H1 (cell line): Measurements from ENCODE around the gene SHH. TPM values are rescaled to one million over a fixed set of nuclear protein-coding genes. Genes with fewer than 3 reads are reported as not detected.

Source experiments
- CTCF ChIA-PET: fragments of 300-600 bp; sonication (Branson Sonifier 250); formaldehyde crosslinking; loops from one replicate; lab custom pipeline; 2021; ENCODE audit not compliant: partially characterized antibody; lab: Charles Lee
- POLR2A ChIA-PET: fragments of 300-600 bp; sonication (Branson Sonifier 250); formaldehyde crosslinking; loops from one replicate; lab custom pipeline; 2021; ENCODE audit warnings: inconsistent platforms; ENCODE audit not compliant: partially characterized antibody; lab: Charles Lee
- DNase-seq, 2 experiments: peaks; one replicate each; pipeline versions ENCODE4 v3.0.0 to v3.0.0-alpha.2; 2010 to 2022; ENCODE audit warnings: low spot score in 2 of 2, low read depth in 1 of 2, mixed read lengths in 1 of 2
- FAIRE-seq: peaks from 2 replicates; lab custom pipeline; 2011; peaks lifted over from hg19 to GRCh38; lab: Jason Lieb, UNC
- H2AFZ ChIP-seq: 2 replicates; pipeline ENCODE4 v1.8.1; 2012; ENCODE audit warnings: low read length, inconsistent platforms
- H2AK5ac ChIP-seq: 2 replicates; pipeline ENCODE4 v1.6.1; 2013; ENCODE audit warnings: low read depth, low read length
- H2BK120ac ChIP-seq: replicated peaks from 2 replicates; pipeline ENCODE3; 2013; ENCODE audit warnings: low read depth, low read length, inconsistent platforms
- H2BK12ac ChIP-seq: 2 replicates; pipeline ENCODE4 v1.6.1; 2013; ENCODE audit warnings: low read depth, low read length
- H2BK15ac ChIP-seq: 2 replicates; pipeline ENCODE4 v1.6.1; 2013; ENCODE audit warnings: low read length
- H2BK20ac ChIP-seq: 2 replicates; pipeline ENCODE4 v1.6.1; 2013; ENCODE audit warnings: low read length
- H2BK5ac ChIP-seq: 2 replicates; pipeline ENCODE4 v1.6.1; 2013; ENCODE audit warnings: low read depth, low read length
- H3K14ac ChIP-seq: 2 replicates; pipeline ENCODE4 v1.6.1; 2013; ENCODE audit warnings: inconsistent platforms; ENCODE audit not compliant: insufficient read length
- H3K18ac ChIP-seq: 2 replicates; pipeline ENCODE4 v1.6.1; 2013; ENCODE audit warnings: low read length; ENCODE audit errors: extremely low read depth
- H3K23ac ChIP-seq: 2 replicates; pipeline ENCODE4 v1.6.1; 2013; ENCODE audit warnings: inconsistent platforms; ENCODE audit not compliant: insufficient read length
- H3K23me2 ChIP-seq: 2 replicates; pipeline ENCODE4 v1.6.1; 2013; ENCODE audit warnings: low read depth, low read length
- H3K27ac ChIP-seq: 2 replicates; pipeline ENCODE4 v1.6.1; 2011; ENCODE audit warnings: low read depth, low read length, inconsistent platforms
- H3K27me3 ChIP-seq, 4 experiments: replicated peaks in 1 of 4; 1 replicate in 1 of 4; 2 replicates in 3 of 4; pipeline versions ENCODE4 v1.6.1 to v1.8.1; 2011 to 2013; ENCODE audit warnings: low read length in 3 of 4, mild to moderate bottlenecking in 3 of 4, inconsistent platforms in 2 of 4, mixed read lengths in 2 of 4, moderate library complexity in 1 of 4; ENCODE audit not compliant: control insufficient read depth in 3 of 4, insufficient read depth in 3 of 4; ENCODE audit errors: extremely low read depth in 1 of 4
- H3K36me3 ChIP-seq, 4 experiments: 2 replicates each; pipeline versions ENCODE4 v1.6.1 to v1.8.1; 2011 to 2013; ENCODE audit warnings: mild to moderate bottlenecking in 4 of 4, low read length in 3 of 4, moderate library complexity in 2 of 4, control low read depth in 1 of 4, inconsistent platforms in 1 of 4; ENCODE audit not compliant: insufficient read depth in 4 of 4, control insufficient read depth in 2 of 4
- H3K4ac ChIP-seq: replicated peaks from 2 replicates; pipeline ENCODE3; 2013; ENCODE audit warnings: low read length, low read depth, mixed read lengths, inconsistent platforms; ENCODE audit not compliant: insufficient read length
- H3K4me1 ChIP-seq, 4 experiments: replicated peaks in 1 of 4; 1 replicate in 1 of 4; 2 replicates in 3 of 4; pipeline versions ENCODE4 v1.6.1 to v1.8.1; 2011 to 2013; ENCODE audit warnings: low read length in 3 of 4, inconsistent platforms in 2 of 4, mixed read lengths in 1 of 4; ENCODE audit not compliant: insufficient read depth in 4 of 4, control insufficient read depth in 3 of 4
- H3K4me2 ChIP-seq, 2 experiments: 2 replicates each; pipeline versions ENCODE4 v1.6.1 to v1.8.1; 2011 to 2013; ENCODE audit warnings: low read depth in 2 of 2, low read length in 2 of 2, control low read depth in 1 of 2, inconsistent platforms in 1 of 2, mild to moderate bottlenecking in 1 of 2; ENCODE audit not compliant: insufficient read depth in 1 of 2
- H3K4me3 ChIP-seq, 4 experiments: fragments of 200-600, 300-600 bp in 1 of 4; sonication (generic), shearing (Covaris generic), sonication (Bioruptor Twin) in 1 of 4; 2 replicates each; pipeline versions ENCODE4 v1.5.1 to v1.8.1; 2011 to 2016; ENCODE audit warnings: low read length in 4 of 4, low read depth in 3 of 4, control low read depth in 2 of 4, inconsistent platforms in 2 of 4, mild to moderate bottlenecking in 2 of 4, mixed read lengths in 1 of 4, moderate library complexity in 1 of 4; ENCODE audit not compliant: insufficient read depth in 2 of 4; ENCODE audit errors: extremely low read depth in 1 of 4
- H3K56ac ChIP-seq: replicated peaks from 2 replicates; pipeline ENCODE3; 2013; ENCODE audit warnings: low read depth, mild to moderate bottlenecking, mixed read lengths, low read length, inconsistent platforms; ENCODE audit not compliant: insufficient read length
- H3K79me1 ChIP-seq: 2 replicates; pipeline ENCODE4 v1.6.1; 2013; ENCODE audit warnings: low read depth, low read length, control low read depth
- H3K79me2 ChIP-seq, 2 experiments: 2 replicates each; pipeline versions ENCODE4 v1.6.1 to v1.8.1; 2012 to 2013; ENCODE audit warnings: low read length in 2 of 2, mild to moderate bottlenecking in 2 of 2, inconsistent platforms in 1 of 2; ENCODE audit not compliant: insufficient read depth in 2 of 2, control insufficient read depth in 1 of 2
- H3K9ac ChIP-seq, 4 experiments: replicated peaks in 1 of 4; 1 replicate in 1 of 4; 2 replicates in 3 of 4; pipeline versions ENCODE4 v1.6.1 to v1.8.1; 2011 to 2013; ENCODE audit warnings: low read depth in 3 of 4, low read length in 3 of 4, control low read depth in 2 of 4, mild to moderate bottlenecking in 2 of 4, moderate library complexity in 2 of 4, inconsistent platforms in 1 of 4; ENCODE audit errors: extremely low read depth in 1 of 4
- H3K9me3 ChIP-seq, 2 experiments: 2 replicates each; pipeline versions ENCODE4 v1.6.1 to v1.8.1; 2012 to 2013; ENCODE audit warnings: mild to moderate bottlenecking in 2 of 2, moderate library complexity in 2 of 2, control low read depth in 1 of 2, inconsistent platforms in 1 of 2, low read depth in 1 of 2, low read length in 1 of 2, mixed read lengths in 1 of 2; ENCODE audit not compliant: insufficient read depth in 2 of 2
- H4K20me1 ChIP-seq, 2 experiments: replicated peaks in 1 of 2; 2 replicates each; pipeline versions ENCODE3 to v1.8.1; 2011 to 2013; ENCODE audit warnings: inconsistent platforms in 2 of 2, low read length in 2 of 2, mild to moderate bottlenecking in 1 of 2; ENCODE audit not compliant: insufficient read depth in 2 of 2, control insufficient read depth in 1 of 2
- H4K5ac ChIP-seq: 2 replicates; pipeline ENCODE4 v1.6.1; 2013; ENCODE audit warnings: low read length, low read depth, mixed read lengths, inconsistent platforms; ENCODE audit not compliant: insufficient read length
- H4K8ac ChIP-seq: 2 replicates; pipeline ENCODE4 v1.8.0; 2013; ENCODE audit warnings: mild to moderate bottlenecking, moderate library complexity, low read length, inconsistent platforms; ENCODE audit not compliant: insufficient read depth; ENCODE audit errors: extremely low read depth
- H4K91ac ChIP-seq: replicated peaks from 2 replicates; pipeline ENCODE3; 2013; ENCODE audit warnings: low read length, mixed read lengths, inconsistent platforms; ENCODE audit not compliant: insufficient read length
- CBX5 ChIP-seq: fragments of 300-800, 300-1000 bp; sonication (generic); IDR thresholded peaks from 2 replicates; pipeline ENCODE4 v1.7.1; 2016; ENCODE audit warnings: antibody characterized with exemption, low read length, low read depth
- CBX8 ChIP-seq: fragments of 300-800, 300-1000 bp; sonication (generic); IDR thresholded peaks from 2 replicates; pipeline ENCODE4 v1.7.1; 2016; ENCODE audit warnings: low read depth, low read length, borderline replicate concordance
- EGR1 ChIP-seq: IDR thresholded peaks from 2 replicates; pipeline ENCODE4 v1.6.1; 2011; ENCODE audit warnings: low read depth, low read length, borderline replicate concordance
- HDAC6 ChIP-seq: IDR thresholded peaks from one replicate; pipeline ENCODE4 v1.7.1; 2012; ENCODE audit warnings: low read depth, mild to moderate bottlenecking, inconsistent platforms, low read length, moderate library complexity
- JUND ChIP-seq: IDR thresholded peaks from 2 replicates; pipeline ENCODE4 v1.6.1; 2011; ENCODE audit warnings: mild to moderate bottlenecking, improper control_type of control experiment, low read length
- RAD21 ChIP-seq, 2 experiments: IDR thresholded peaks in 1 of 2; conservative IDR thresholded peaks in 1 of 2; 2 replicates each; pipeline ENCODE4 v1.6.1; 2011; ENCODE audit warnings: low read depth in 2 of 2, low read length in 2 of 2, improper control_type of control experiment in 1 of 2, inconsistent platforms in 1 of 2, mild to moderate bottlenecking in 1 of 2, moderate library complexity in 1 of 2
- RBBP5 ChIP-seq: IDR thresholded peaks from 2 replicates; pipeline ENCODE4 v1.7.1; 2012; ENCODE audit warnings: low read depth, mild to moderate bottlenecking, inconsistent platforms, low read length, moderate library complexity, borderline replicate concordance
- SIN3A ChIP-seq, 2 experiments: IDR thresholded peaks in 1 of 2; conservative IDR thresholded peaks in 1 of 2; 2 replicates each; pipeline ENCODE4 v1.6.1; 2011 to 2012; ENCODE audit warnings: low read length in 2 of 2, improper control_type of control experiment in 1 of 2, low read depth in 1 of 2, mild to moderate bottlenecking in 1 of 2
- SIRT6 ChIP-seq: IDR thresholded peaks from one replicate; pipeline ENCODE4 v1.7.1; 2012; ENCODE audit warnings: low read length, inconsistent platforms
- SP1 ChIP-seq: IDR thresholded peaks from 2 replicates; pipeline ENCODE4 v1.6.1; 2011; ENCODE audit warnings: low read depth, low read length
- TBP ChIP-seq: IDR thresholded peaks from 2 replicates; pipeline ENCODE4 v1.6.1; 2011; ENCODE audit warnings: low read depth, low read length, improper control_type of control experiment
- WGBS, 2 experiments: shearing (Covaris generic) in 1 of 2; methylation state at CpG; one replicate each; pipeline versions ENCODE4 v1.1.6 to v1.1.7; 2013 to 2015; ENCODE audit warnings: low lambda C conversion rate in 2 of 2, mixed read lengths in 2 of 2, inconsistent platforms in 1 of 2, low coverage in 1 of 2, missing lambda C conversion rate in 1 of 2; ENCODE audit not compliant: insufficient replicate concordance in 2 of 2, insufficient coverage in 1 of 2, insufficient read length in 1 of 2; ENCODE audit errors: extremely low coverage in 1 of 2, missing lambda C conversion rate in 1 of 2; 5-methylcytosine and 5-hydroxymethylcytosine counted together
- polyA plus RNA-seq, 7 experiments: library from polyadenylated mRNA; depleted of rRNA in 3 of 7; stranded (reverse) in 5 of 7; unstranded in 2 of 7; fragments of >200 nt in 5 of 7; fragments of 200-250 nt in 2 of 7; gene quantifications; 1 replicate in 5 of 7; 2 replicates in 1 of 7; 4 replicates in 1 of 7; pipeline versions ENCODE4 v1.2.1 to v1.2.3, GENCODE V29; 2011 to 2013; ENCODE audit warnings: missing spikeins in 2 of 7, mixed read lengths in 2 of 7
- total RNA-seq: library from RNA; stranded (reverse); fragmentation: NEBNext Ultra II Directional; extraction: Animal tissue kit (Norgen Biotek cat#: 25700); gene quantifications from 2 replicates; pipeline ENCODE4 v1.2.1, GENCODE V29; 2021
- TF ChIP-seq, protein P1 (sequence below): IDR thresholded peaks from 2 replicates; pipeline ENCODE4 v1.6.1; 2012; ENCODE audit warnings: inconsistent platforms
- TF ChIP-seq, protein P2 (sequence below): IDR thresholded peaks from 2 replicates; pipeline ENCODE4 v1.6.1; 2012; ENCODE audit warnings: inconsistent platforms

The SHH gene
- total and polyA plus RNA-seq, 2 of the 8 experiments (the other 6 are each of a cell fraction or from before 2014, with no cell fraction given), result not detected

DNA sequence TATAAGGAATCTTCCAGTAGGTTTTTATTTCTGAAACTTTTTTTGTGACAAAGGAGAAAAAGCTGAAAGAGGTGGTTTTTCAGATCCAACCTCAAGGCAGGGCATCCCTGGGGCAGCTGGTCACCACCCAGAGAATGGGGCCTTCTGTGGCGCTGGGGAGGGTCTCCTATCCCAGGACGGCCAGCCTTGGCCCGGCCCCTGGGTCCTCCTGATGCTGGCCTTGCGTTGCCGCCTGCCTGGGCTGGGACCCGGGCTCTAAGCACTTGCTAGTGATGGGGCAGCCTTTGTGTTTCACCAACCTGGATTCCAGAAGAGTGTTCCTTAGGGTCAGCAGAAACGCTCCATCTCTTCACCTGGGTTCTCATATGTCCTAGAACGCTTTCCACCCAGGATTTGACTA, 16.3 kb downstream of the SHH start:
- peaks cover 0 to 7% of the 10 kb centered on the region in 2 experiments for H4K20me1 ChIP-seq
- no peaks in the 10 kb centered on the region for H3K79me2 ChIP-seq
- H3K23ac ChIP-seq, result no peak overlapping the region
- no peak overlapping the region for H2BK12ac ChIP-seq
- no peak overlapping the region for H3K9ac ChIP-seq
- H3K4me1 ChIP-seq, result no peaks in the 10 kb centered on the region
- H2BK120ac ChIP-seq, result no peak overlapping the region
- no peak overlapping the region for H2BK20ac ChIP-seq
- H4K91ac ChIP-seq, result no peak overlapping the region
- no peak overlapping the region for H2BK5ac ChIP-seq
- H2AFZ ChIP-seq, result no peak overlapping the region
- H4K8ac ChIP-seq, result peak overlapping the region; percentile 63; the same call in 1 of the 2 replicates
- ChIA-PET CTCF (interaction anchor here (0.8 to 1.8 kb wide), 6 partner anchors 15 to 915 kb away, joined by 3 to 5 read pairs (median 3); no protein-coding TSS in a partner anchor), POLR2A (no interaction called here)
- no peak overlapping the region for H2AK5ac ChIP-seq
- no peak overlapping the region for H3K4me2 ChIP-seq
- H3K27me3 ChIP-seq, result peaks cover 7 to 50% (median 38%) of the 10 kb centered on the region in 4 experiments
- peaks cover 5 to 7% of the 10 kb centered on the region in 2 experiments; a peak in 1 of 4 replicates for H3K9me3 ChIP-seq
- H3K18ac ChIP-seq, result no peak overlapping the region
- 0 out of 2 replicates have a peak, but pooled peaks cover 2% of the 10 kb centered on the region for H3K79me1 ChIP-seq
- H3K4me3 ChIP-seq, result no peak overlapping the region
- H3K23me2 ChIP-seq, result peaks cover 9% of the 10 kb centered on the region
- DNase-seq (no peak), FAIRE-seq (no peak)
- H4K5ac ChIP-seq, result no peak overlapping the region
- no peak overlapping the region for H3K56ac ChIP-seq
- no peak overlapping the region for H3K27ac ChIP-seq
- H2BK15ac ChIP-seq, result no peak overlapping the region
- 92% methylated on average over 8 of the region's 8 CpGs; no CpG with 5 or more reads in 1 of the 2 experiments for WGBS, 2 experiments
- no peak overlapping the region for H3K4ac ChIP-seq
- H3K14ac ChIP-seq, result no peak overlapping the region
- H3K36me3 ChIP-seq, result no peaks in the 10 kb centered on the region
- no peak for TF ChIP-seq SIN3A (conservative IDR thresholded peaks at IDR 0.05 in 1 of 2, IDR thresholded peaks at IDR 0.05 in 1 of 2; ENCODE audit: low read depth in 1 of 2, low read length in 2 of 2)
- no peak for TF ChIP-seq JUND
- TF ChIP-seq CBX5, result no peak
- TF ChIP-seq HDAC6, result no peak
- TF ChIP-seq SIRT6, result no peak
- TF ChIP-seq SP1, result no peak
- TF ChIP-seq, protein P1, sequence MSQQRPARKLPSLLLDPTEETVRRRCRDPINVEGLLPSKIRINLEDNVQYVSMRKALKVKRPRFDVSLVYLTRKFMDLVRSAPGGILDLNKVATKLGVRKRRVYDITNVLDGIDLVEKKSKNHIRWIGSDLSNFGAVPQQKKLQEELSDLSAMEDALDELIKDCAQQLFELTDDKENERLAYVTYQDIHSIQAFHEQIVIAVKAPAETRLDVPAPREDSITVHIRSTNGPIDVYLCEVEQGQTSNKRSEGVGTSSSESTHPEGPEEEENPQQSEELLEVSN, result no peak
- no peak for TF ChIP-seq EGR1
- no peak for TF ChIP-seq CBX8
- TF ChIP-seq RBBP5, result no peak
- TF ChIP-seq, protein P2, sequence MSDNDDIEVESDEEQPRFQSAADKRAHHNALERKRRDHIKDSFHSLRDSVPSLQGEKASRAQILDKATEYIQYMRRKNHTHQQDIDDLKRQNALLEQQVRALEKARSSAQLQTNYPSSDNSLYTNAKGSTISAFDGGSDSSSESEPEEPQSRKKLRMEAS, result no peak
- TF ChIP-seq RAD21 (IDR thresholded peaks at IDR 0.05 in 1 of 2, conservative IDR thresholded peaks at IDR 0.05 in 1 of 2; ENCODE audit: low read depth in 2 of 2, low read length in 2 of 2), result no peak
- TF ChIP-seq TBP, result no peak
